Loucy (cell line): ENCODE data around the gene DSCAM.

ENCODE experiments used
- H2AFZ ChIP-seq: fragments of 200-600 bp; sonication (generic); 2 replicates; pipeline ENCODE4 v1.6.0; 2016; ENCODE audit warnings: antibody characterized with exemption, mild to moderate bottlenecking, low read length, moderate library complexity
- H3F3A ChIP-seq: fragments of 200-600 bp; 2 replicates; pipeline ENCODE4 v1.6.0; 2016; ENCODE audit warnings: antibody characterized with exemption, low read depth, mild to moderate bottlenecking
- H3K27me3 ChIP-seq: fragments of 200-600 bp; sonication (generic); 2 replicates; pipeline ENCODE4 v1.6.1; 2014; ENCODE audit warnings: low read length, mild to moderate bottlenecking; ENCODE audit not compliant: insufficient read depth, poor library complexity, severe bottlenecking
- H3K36me3 ChIP-seq: fragments of 200-600 bp; sonication (generic); 2 replicates; pipeline ENCODE4 v1.6.1; 2016; ENCODE audit warnings: low read length; ENCODE audit not compliant: insufficient read depth
- H3K4me1 ChIP-seq: fragments of 200-600 bp; sonication (generic); 2 replicates; pipeline ENCODE4 v1.5.1; 2014; ENCODE audit warnings: low read length, mild to moderate bottlenecking; ENCODE audit not compliant: insufficient read depth, poor library complexity, severe bottlenecking
- H3K4me2 ChIP-seq: fragments of 200-600 bp; sonication (generic); 2 replicates; pipeline ENCODE4 v1.6.0; 2014; ENCODE audit warnings: antibody characterized with exemption, low read length, low read depth, mild to moderate bottlenecking; ENCODE audit not compliant: poor library complexity, severe bottlenecking
- H3K4me3 ChIP-seq: fragments of 200-600 bp; sonication (generic); 2 replicates; pipeline ENCODE4 v1.5.1; 2014; ENCODE audit warnings: low read length, mild to moderate bottlenecking, mixed read lengths; ENCODE audit not compliant: poor library complexity, severe bottlenecking
- H3K79me2 ChIP-seq: fragments of 200-600 bp; sonication (generic); 2 replicates; pipeline ENCODE4 v1.6.1; 2014; ENCODE audit warnings: low read length; ENCODE audit not compliant: insufficient read depth
- H3K9ac ChIP-seq: fragments of 200-600 bp; sonication (generic); 2 replicates; pipeline ENCODE4 v1.6.0; 2014; ENCODE audit warnings: mild to moderate bottlenecking, low read depth, low read length, moderate library complexity; ENCODE audit not compliant: poor library complexity, severe bottlenecking
- H3K9me2 ChIP-seq: fragments of 200-600 bp; sonication (generic); replicated peaks from 2 replicates; pipeline ENCODE4 v1.6.1; 2016; ENCODE audit warnings: low read depth, low read length, mixed read lengths
- H3K9me3 ChIP-seq: fragments of 200-600 bp; sonication (generic); 2 replicates; pipeline ENCODE4 v1.6.1; 2014; ENCODE audit warnings: mild to moderate bottlenecking, antibody characterized with exemption, low read length, low read depth; ENCODE audit not compliant: insufficient read depth
- H4K20me1 ChIP-seq: fragments of 200-600 bp; sonication (generic); 2 replicates; pipeline ENCODE4 v1.6.0; 2014; ENCODE audit warnings: antibody characterized with exemption, low read length, mild to moderate bottlenecking; ENCODE audit not compliant: insufficient read depth, poor library complexity, severe bottlenecking
- EZH2phosphoT487 ChIP-seq: fragments of 200-600 bp; IDR thresholded peaks from 2 replicates; pipeline ENCODE4 v1.6.1; 2018; ENCODE audit warnings: antibody characterized with exemption, mild to moderate bottlenecking, moderate library complexity, borderline replicate concordance
- TF ChIP-seq, protein P1 (sequence below): fragments of 200-600 bp; sonication (generic); conservative IDR thresholded peaks from 2 replicates; pipeline ENCODE4 v1.5.1; 2014; ENCODE audit warnings: mild to moderate bottlenecking, antibody characterized with exemption, low read length

The DSCAM gene

DNA sequence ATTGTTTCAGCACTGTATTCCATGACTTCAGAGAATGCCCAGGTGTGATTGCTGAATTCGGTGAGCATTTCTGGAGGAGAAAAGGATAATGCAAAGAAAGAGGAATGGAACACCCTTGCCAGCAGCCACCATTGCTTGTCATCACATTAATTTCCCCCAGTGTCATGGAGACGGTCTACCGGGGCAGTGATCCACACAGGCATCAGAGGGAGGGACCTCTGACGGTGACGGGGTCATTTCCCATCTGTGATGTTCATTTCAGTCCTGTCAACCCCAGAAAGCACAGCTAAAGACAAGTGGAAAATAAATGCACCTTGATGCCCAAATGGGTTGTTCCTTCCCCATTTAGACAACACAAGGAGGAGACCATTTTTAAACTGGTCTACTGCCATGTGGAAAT, 603.3 kb downstream of the DSCAM start:
- no peaks in the 10 kb centered on the region for H3K36me3 ChIP-seq
- no peak for TF ChIP-seq EZH2phosphoT487
- TF ChIP-seq, protein P1, sequence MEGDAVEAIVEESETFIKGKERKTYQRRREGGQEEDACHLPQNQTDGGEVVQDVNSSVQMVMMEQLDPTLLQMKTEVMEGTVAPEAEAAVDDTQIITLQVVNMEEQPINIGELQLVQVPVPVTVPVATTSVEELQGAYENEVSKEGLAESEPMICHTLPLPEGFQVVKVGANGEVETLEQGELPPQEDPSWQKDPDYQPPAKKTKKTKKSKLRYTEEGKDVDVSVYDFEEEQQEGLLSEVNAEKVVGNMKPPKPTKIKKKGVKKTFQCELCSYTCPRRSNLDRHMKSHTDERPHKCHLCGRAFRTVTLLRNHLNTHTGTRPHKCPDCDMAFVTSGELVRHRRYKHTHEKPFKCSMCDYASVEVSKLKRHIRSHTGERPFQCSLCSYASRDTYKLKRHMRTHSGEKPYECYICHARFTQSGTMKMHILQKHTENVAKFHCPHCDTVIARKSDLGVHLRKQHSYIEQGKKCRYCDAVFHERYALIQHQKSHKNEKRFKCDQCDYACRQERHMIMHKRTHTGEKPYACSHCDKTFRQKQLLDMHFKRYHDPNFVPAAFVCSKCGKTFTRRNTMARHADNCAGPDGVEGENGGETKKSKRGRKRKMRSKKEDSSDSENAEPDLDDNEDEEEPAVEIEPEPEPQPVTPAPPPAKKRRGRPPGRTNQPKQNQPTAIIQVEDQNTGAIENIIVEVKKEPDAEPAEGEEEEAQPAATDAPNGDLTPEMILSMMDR = no peak
- H3K4me2 ChIP-seq = no peak overlapping the region
- H4K20me1 ChIP-seq = no peaks in the 10 kb centered on the region
- no peaks in the 10 kb centered on the region for H3K9me3 ChIP-seq
- H3K27me3 ChIP-seq = no peaks in the 10 kb centered on the region
- H3K4me3 ChIP-seq = no peak overlapping the region
- H2AFZ ChIP-seq = no peak overlapping the region
- H3K9me2 ChIP-seq = no peaks in the 10 kb centered on the region
- no peaks in the 10 kb centered on the region for H3K4me1 ChIP-seq
- no peak overlapping the region for H3K9ac ChIP-seq
- no peaks in the 10 kb centered on the region for H3F3A ChIP-seq
- H3K79me2 ChIP-seq = no peaks in the 10 kb centered on the region

DNA sequence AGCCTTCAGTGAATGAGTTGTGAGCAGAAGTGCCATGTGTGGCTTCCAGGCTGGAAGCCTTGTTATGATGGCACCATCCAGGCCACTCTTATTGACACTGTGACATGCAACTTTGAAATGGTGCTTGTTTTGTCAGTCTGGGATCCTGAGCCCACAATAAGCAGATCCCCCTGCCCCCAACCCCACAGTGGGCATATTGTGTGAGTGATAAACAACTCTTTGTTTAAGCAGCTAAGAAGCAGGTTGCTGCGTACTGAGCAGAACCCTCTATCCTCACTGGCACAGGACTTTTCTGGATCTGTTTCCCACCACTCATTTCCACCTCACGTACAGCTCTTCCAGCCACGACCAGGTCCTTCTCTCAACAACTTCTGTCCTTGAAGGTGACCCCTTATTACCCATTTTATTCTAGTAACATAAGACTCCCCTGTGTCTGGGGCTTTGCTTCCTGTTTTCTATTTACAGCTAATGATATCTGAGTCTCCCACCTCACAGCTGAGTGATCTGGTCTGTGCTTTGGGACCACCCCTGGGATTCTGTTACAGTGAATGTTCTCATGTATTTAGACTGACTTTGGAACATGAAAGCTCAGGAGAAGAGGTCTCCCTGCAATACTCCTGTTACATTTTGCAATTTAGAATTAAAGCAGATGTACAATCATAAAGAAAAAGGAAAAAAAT, 604.2 kb downstream of the DSCAM start:
- no peaks in the 10 kb centered on the region for H3K27me3 ChIP-seq
- H4K20me1 ChIP-seq = no peaks in the 10 kb centered on the region
- H3K4me1 ChIP-seq = no peaks in the 10 kb centered on the region
- H3K4me2 ChIP-seq = no peak overlapping the region
- no peak overlapping the region for H3K9ac ChIP-seq
- TF ChIP-seq, protein P1 = no peak
- no peak for TF ChIP-seq EZH2phosphoT487
- no peaks in the 10 kb centered on the region for H3F3A ChIP-seq
- no peaks in the 10 kb centered on the region for H3K9me3 ChIP-seq
- H2AFZ ChIP-seq = no peak overlapping the region
- H3K9me2 ChIP-seq = no peaks in the 10 kb centered on the region
- H3K79me2 ChIP-seq = no peaks in the 10 kb centered on the region
- no peak overlapping the region for H3K4me3 ChIP-seq
- no peaks in the 10 kb centered on the region for H3K36me3 ChIP-seq

DNA sequence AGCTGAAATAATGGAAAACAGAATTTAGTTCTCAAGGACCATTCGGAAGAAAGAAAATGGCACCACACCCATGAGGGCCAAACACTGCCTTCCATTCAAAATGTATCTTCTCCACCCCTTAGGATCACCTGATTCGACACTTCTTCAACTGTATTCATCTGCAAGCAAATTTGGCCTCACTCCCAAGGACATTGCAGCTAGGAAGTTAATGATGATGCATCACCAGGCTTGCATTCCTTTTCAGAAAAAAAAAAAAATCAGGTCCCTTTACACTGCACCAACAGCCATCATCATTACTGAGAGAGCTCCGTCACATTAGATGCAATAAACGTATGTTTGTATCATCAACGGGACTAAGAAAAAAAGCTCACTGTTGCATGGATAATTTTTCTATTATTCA, 611.4 kb downstream of the DSCAM start:
- Histone ChIP-seq H3K4me3 (no peak overlapping the region), H3K27me3 (no peaks in the 10 kb centered on the region), H3K9ac (no peak overlapping the region), H4K20me1 (no peaks in the 10 kb centered on the region), H3K9me3 (no peaks in the 10 kb centered on the region; the same call in 1 of the 2 replicates), H3K4me1 (no peaks in the 10 kb centered on the region), H3K9me2 (no peaks in the 10 kb centered on the region), H3K36me3 (no peaks in the 10 kb centered on the region), H3K4me2 (no peak overlapping the region), H2AFZ (no peak overlapping the region), H3F3A (no peaks in the 10 kb centered on the region), H3K79me2 (no peaks in the 10 kb centered on the region)
- no peak for TF ChIP-seq EZH2phosphoT487
- TF ChIP-seq, protein P1 = no peak
